ENCODE data around the gene ACOT12. TPM values are rescaled to one million over a fixed set of nuclear protein-coding genes. Genes with fewer than 3 reads are reported as not detected.
A peak's percentile ranks its signal among the peaks of the same experiment; 100 is the strongest.

Gene ACOT12
- total and polyA plus RNA-seq, 2 donors (not counting 1 experiment from before 2014, with no cell fraction given) = 2.0 to 4.3 TPM

DNA sequence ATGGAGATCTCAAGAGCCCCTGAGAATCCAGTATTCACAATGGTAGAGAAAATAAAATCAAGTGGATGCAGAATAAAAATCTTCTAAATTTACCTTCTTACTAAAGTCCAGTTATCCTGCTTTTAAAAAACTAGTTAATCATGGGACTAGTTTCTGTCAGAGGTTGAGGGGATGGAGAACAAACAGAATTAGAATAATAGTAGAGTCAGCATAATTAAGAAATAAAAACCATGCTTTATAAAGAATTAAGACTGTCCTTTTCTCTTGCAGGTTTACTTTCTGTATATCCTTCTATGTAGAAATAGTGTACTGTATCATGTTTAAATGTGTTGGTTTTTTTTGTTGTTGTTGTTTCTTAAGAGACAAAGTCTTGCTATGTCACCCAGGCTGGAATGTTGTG is 23.0 kb downstream of the ACOT12 start:
- Histone ChIP-seq H3K9me3 (ENCODE audit: control insufficient read depth, insufficient read depth, low read depth, low read length) (no peaks in the 10 kb centered on the region), H3K36me3 (ENCODE audit: control insufficient read depth, insufficient read depth, low read length) (no peaks in the 10 kb centered on the region), H2AFZ (ENCODE audit: low read length) (no peak overlapping the region), H3K27me3 (ENCODE audit: control insufficient read depth, insufficient read depth, low read length) (no peaks in the 10 kb centered on the region), H3K4me2 (ENCODE audit: extremely low read depth, insufficient read depth, low read length) (no peak overlapping the region), H3K27ac (ENCODE audit: insufficient read depth, low read length) (no peak overlapping the region), H3K79me2 (ENCODE audit: control insufficient read depth, insufficient read depth, low read length) (no peaks in the 10 kb centered on the region), H4K20me1 (ENCODE audit: control insufficient read depth, extremely low read depth, insufficient read depth, low read length) (no peaks in the 10 kb centered on the region), H3K4me1 (ENCODE audit: control insufficient read depth, extremely low read depth, insufficient read depth, low read length) (no peaks in the 10 kb centered on the region), H3K4me3 (replicated peaks in 1 of 4; ENCODE audit: control extremely low read depth in 1 of 4, insufficient read depth in 1 of 4, low read depth in 3 of 4, low read length in 4 of 4) (no peak overlapping the region), H3K9ac (ENCODE audit: insufficient read depth, low read length) (no peak overlapping the region)
- no peak for TF ChIP-seq CTCF (conservative IDR thresholded peaks at IDR 0.05 in 1 of 2, IDR thresholded peaks at IDR 0.05 in 1 of 2; ENCODE audit: low read depth in 1 of 2, low read length in 2 of 2)
- TF ChIP-seq EZH2 (IDR thresholded peaks at IDR 0.05; ENCODE audit: low read length, missing control alignments) = no peak
- DNase-seq (ENCODE audit: low read depth in 2 of 2) = no peak

GRCh38 chr5:81365541-81365940 is 28.4 kb downstream of the ACOT12 start:
- Histone ChIP-seq H3K9me3 (ENCODE audit: control insufficient read depth, insufficient read depth, low read depth, low read length) (no peaks in the 10 kb centered on the region), H2AFZ (ENCODE audit: low read length) (no peak overlapping the region), H3K9ac (ENCODE audit: insufficient read depth, low read length) (no peak overlapping the region), H4K20me1 (ENCODE audit: control insufficient read depth, extremely low read depth, insufficient read depth, low read length) (no peaks in the 10 kb centered on the region), H3K27me3 (ENCODE audit: control insufficient read depth, insufficient read depth, low read length) (no peaks in the 10 kb centered on the region), H3K4me1 (ENCODE audit: control insufficient read depth, extremely low read depth, insufficient read depth, low read length) (no peaks in the 10 kb centered on the region), H3K79me2 (ENCODE audit: control insufficient read depth, insufficient read depth, low read length) (no peaks in the 10 kb centered on the region), H3K36me3 (ENCODE audit: control insufficient read depth, insufficient read depth, low read length) (no peaks in the 10 kb centered on the region), H3K4me2 (ENCODE audit: extremely low read depth, insufficient read depth, low read length) (no peak overlapping the region), H3K27ac (ENCODE audit: insufficient read depth, low read length) (no peak overlapping the region), H3K4me3 (replicated peaks in 1 of 4; ENCODE audit: control extremely low read depth in 1 of 4, insufficient read depth in 1 of 4, low read depth in 3 of 4, low read length in 4 of 4) (no peak overlapping the region)
- DNase-seq (ENCODE audit: low read depth in 2 of 2) = no peak
- TF ChIP-seq CTCF (conservative IDR thresholded peaks at IDR 0.05 in 1 of 2, IDR thresholded peaks at IDR 0.05 in 1 of 2; ENCODE audit: low read depth in 1 of 2, low read length in 2 of 2) (no peak), EZH2 (IDR thresholded peaks at IDR 0.05; ENCODE audit: low read length, missing control alignments) (no peak)

DNA sequence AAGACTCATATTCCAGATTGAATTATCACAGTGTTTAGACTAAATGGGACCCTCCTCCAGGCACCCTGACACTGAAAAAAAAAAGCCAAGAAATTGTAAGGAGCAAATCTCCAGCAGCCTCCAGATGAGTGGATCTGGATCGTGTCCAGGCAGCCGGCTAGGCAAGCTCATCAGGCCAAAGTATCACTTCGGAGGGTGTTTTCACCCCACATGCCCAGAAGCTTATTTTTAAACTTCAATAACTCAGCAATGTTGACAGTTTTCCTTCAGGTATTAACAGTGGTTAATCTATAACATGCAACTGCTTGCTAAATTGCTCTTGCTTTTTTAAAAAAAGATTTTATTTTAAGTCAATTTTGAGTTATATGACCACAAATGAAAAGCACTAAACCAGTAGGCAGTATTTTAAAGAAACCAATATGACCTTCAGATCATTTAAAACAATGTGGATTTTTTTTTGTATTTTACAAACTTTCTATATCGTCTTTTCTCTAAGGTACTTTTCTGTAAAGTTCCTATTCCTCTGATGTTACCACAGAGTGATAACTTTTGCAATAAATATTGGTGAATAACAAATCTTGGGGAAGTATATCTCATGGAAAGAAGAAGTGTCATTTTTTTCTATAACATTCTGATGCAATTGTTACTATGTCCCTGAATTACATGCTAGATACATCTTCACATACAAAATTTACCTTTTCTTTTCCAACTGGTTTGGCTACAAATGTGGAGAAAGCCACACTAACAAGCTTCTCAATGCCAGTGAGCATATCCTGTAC is 30.7 kb downstream of the ACOT12 start:
- Histone ChIP-seq H3K9me3 (ENCODE audit: control insufficient read depth, insufficient read depth, low read depth, low read length) (no peaks in the 10 kb centered on the region), H3K9ac (ENCODE audit: insufficient read depth, low read length) (no peak overlapping the region), H3K27ac (ENCODE audit: insufficient read depth, low read length) (no peak overlapping the region), H3K79me2 (ENCODE audit: control insufficient read depth, insufficient read depth, low read length) (no peaks in the 10 kb centered on the region), H3K4me2 (ENCODE audit: extremely low read depth, insufficient read depth, low read length) (no peak overlapping the region), H3K4me3 (replicated peaks in 1 of 4; ENCODE audit: control extremely low read depth in 1 of 4, insufficient read depth in 1 of 4, low read depth in 3 of 4, low read length in 4 of 4) (no peak overlapping the region), H3K36me3 (ENCODE audit: control insufficient read depth, insufficient read depth, low read length) (no peaks in the 10 kb centered on the region), H3K27me3 (ENCODE audit: control insufficient read depth, insufficient read depth, low read length) (no peaks in the 10 kb centered on the region), H2AFZ (ENCODE audit: low read length) (no peak overlapping the region), H4K20me1 (ENCODE audit: control insufficient read depth, extremely low read depth, insufficient read depth, low read length) (no peaks in the 10 kb centered on the region), H3K4me1 (ENCODE audit: control insufficient read depth, extremely low read depth, insufficient read depth, low read length) (no peaks in the 10 kb centered on the region)
- TF ChIP-seq CTCF (conservative IDR thresholded peaks at IDR 0.05 in 1 of 2, IDR thresholded peaks at IDR 0.05 in 1 of 2; ENCODE audit: low read depth in 1 of 2, low read length in 2 of 2) (no peak), EZH2 (IDR thresholded peaks at IDR 0.05; ENCODE audit: low read length, missing control alignments) (no peak)
- peak in 1 of 2 donors; percentile 5 for DNase-seq (ENCODE audit: low read depth in 2 of 2)

Data from fibroblast of lung (primary cell).